Stomach (tissue), 4 donors: Measurements from ENCODE around the gene GCNT2.

Experiments used
- CTCF ChIP-seq, 7 experiments: fragments of 450-650 bp in 4 of 7; fragments of 200-600 bp in 3 of 7; sonication (generic) in 3 of 7; IDR thresholded peaks; one replicate each; pipeline ENCODE4 v1.5.1; 2016 to 2019; ENCODE audit warnings: antibody characterized with exemption in 7 of 7, control low read depth in 2 of 7, mild to moderate bottlenecking in 1 of 7
- EP300 ChIP-seq: sonication (generic); formaldehyde crosslinking; IDR thresholded peaks from one replicate; pipeline ENCODE4 v1.6.1; 2017; ENCODE audit warnings: antibody characterized with exemption
- POLR2A ChIP-seq, 4 donors: fragments of 450-650 bp; IDR thresholded peaks; one replicate each; pipeline ENCODE4 v1.6.1; 2016; ENCODE audit warnings: antibody characterized with exemption in 4 of 4, control low read depth in 2 of 4, mild to moderate bottlenecking in 1 of 4, moderate library complexity in 1 of 4

- TF ChIP-seq CTCF (IDR thresholded peaks at IDR 0.05), result no peak
- no peak for TF ChIP-seq EP300
- TF ChIP-seq POLR2A (IDR thresholded peaks at IDR 0.05), result no peak
Measured at GRCh38 chr6:10558565-10558964, 37.4 kb downstream of the GCNT2 start.
